ENCODE data around the gene LCE1D. TPM values are rescaled to one million over a fixed set of nuclear protein-coding genes. Genes with fewer than 3 reads are reported as not detected.

The LCE1D gene
- total RNA-seq, 1 donor from 2014 or later, result not detected

DNA sequence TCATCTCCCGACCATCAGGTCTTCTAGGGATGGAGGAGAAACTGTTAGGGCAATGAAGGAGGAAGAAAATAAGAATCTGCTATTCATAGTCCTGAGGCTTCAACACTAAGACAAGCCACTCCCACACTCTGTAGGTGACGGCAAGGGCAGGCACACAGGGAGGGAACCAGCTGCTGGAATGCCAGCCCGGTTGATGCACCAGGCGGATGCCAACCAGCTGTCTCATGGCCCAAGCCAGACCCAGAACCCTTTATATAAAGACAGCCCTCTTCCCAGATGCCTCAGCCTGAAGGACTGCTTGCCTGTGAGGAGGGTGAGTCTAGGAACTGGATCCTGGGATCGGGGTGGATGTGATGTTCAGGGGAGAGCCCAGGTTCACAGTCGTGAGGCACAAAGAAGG lies 38.8 kb upstream of the LCE1D start, which contains the start of gene KPRP:
KPRP (plus strand) TSS at position 279 of the 400 bp plus-strand sequence. CDS start 1,564 bp downstream, outside the sequence.
- ATAC-seq (ENCODE audit: low read depth) (no peak), DNase-seq (no peak)
- Mint-ChIP-seq H3K4me3 (no peak within 1 kb of the TSS), H3K27ac (no peak within 1 kb of the TSS), H3K27me3 (peaks cover 17% of the 10 kb centered on the region), H3K9me3 (peaks cover 3% of the 10 kb centered on the region), H3K36me3 (ENCODE audit: low read depth) (no peaks in the 10 kb centered on the region), H3K4me1 (no peaks in the 10 kb centered on the region)
- ChIA-PET POLR2A (no interaction called here), CTCF (no interaction called here)
- TF ChIP-seq, protein P1, sequence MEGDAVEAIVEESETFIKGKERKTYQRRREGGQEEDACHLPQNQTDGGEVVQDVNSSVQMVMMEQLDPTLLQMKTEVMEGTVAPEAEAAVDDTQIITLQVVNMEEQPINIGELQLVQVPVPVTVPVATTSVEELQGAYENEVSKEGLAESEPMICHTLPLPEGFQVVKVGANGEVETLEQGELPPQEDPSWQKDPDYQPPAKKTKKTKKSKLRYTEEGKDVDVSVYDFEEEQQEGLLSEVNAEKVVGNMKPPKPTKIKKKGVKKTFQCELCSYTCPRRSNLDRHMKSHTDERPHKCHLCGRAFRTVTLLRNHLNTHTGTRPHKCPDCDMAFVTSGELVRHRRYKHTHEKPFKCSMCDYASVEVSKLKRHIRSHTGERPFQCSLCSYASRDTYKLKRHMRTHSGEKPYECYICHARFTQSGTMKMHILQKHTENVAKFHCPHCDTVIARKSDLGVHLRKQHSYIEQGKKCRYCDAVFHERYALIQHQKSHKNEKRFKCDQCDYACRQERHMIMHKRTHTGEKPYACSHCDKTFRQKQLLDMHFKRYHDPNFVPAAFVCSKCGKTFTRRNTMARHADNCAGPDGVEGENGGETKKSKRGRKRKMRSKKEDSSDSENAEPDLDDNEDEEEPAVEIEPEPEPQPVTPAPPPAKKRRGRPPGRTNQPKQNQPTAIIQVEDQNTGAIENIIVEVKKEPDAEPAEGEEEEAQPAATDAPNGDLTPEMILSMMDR (IDR thresholded peaks at IDR 0.05), result no peak
- intact Hi-C loops (cut with micrococcal nuclease), result no loop called here

DNA sequence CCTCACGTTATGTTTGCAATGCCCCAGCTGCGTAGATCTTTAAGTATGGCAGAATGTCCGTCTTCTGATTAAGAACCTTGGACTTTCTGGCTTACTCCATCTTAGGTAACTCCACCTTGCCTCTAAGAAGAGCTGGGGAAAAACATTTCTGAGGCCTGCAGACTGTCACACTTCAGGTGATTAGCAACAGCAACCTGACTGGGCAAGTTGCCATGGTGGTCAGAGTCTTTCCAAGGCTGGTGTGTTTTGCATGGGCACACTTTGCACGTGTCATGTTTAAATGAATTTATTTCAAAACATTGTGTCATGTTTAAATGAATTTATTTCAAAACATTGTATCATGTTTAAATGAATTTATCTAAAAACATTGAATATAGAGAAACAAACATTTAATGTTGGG lies 37.9 kb upstream of the LCE1D start:
- Mint-ChIP-seq H3K4me3 (no peak overlapping the region), H3K36me3 (ENCODE audit: low read depth) (no peaks in the 10 kb centered on the region), H3K27ac (no peak overlapping the region), H3K9me3 (peaks cover 3% of the 10 kb centered on the region), H3K27me3 (peaks cover 15% of the 10 kb centered on the region), H3K4me1 (no peaks in the 10 kb centered on the region)
- DNase-seq (no peak), ATAC-seq (ENCODE audit: low read depth) (no peak)
- intact Hi-C loops (cut with micrococcal nuclease), result no loop called here
- ChIA-PET CTCF (no interaction called here), POLR2A (no interaction called here)
- TF ChIP-seq, protein P1 (IDR thresholded peaks at IDR 0.05), result no peak

DNA sequence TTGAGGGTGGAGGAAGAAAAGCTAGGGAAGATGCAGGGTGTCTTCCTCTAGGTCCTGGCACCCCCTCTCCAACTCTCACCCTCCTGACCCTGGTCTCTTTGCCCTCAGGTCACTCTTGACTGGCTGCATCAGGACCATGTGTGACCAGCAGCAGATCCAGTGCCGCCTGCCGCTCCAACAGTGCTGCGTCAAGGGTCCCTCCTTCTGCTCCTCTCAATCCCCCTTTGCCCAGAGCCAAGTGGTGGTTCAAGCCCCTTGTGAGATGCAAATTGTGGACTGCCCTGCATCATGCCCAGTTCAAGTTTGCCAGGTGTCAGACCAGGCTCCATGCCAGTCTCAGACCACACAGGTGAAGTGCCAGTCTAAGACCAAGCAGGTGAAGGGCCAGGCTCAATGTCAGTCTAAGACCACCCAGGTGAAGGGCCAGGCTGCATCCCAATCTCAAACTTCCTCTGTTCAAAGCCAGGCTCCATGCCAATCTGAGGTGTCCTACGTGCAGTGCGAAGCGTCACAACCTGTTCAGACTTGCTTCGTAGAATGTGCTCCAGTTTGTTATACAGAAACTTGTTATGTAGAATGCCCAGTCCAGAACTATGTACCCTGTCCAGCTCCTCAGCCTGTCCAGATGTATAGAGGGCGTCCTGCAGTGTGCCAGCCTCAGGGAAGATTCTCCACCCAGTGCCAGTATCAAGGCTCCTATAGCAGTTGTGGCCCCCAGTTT lies 36.9 kb upstream of the LCE1D start:
- no peaks in the 10 kb centered on the region for H3K36me3 Mint-ChIP-seq (ENCODE audit: low read depth)
- H3K4me3 Mint-ChIP-seq, result no peak overlapping the region
- peaks cover 1% of the 10 kb centered on the region for H3K9me3 Mint-ChIP-seq

DNA sequence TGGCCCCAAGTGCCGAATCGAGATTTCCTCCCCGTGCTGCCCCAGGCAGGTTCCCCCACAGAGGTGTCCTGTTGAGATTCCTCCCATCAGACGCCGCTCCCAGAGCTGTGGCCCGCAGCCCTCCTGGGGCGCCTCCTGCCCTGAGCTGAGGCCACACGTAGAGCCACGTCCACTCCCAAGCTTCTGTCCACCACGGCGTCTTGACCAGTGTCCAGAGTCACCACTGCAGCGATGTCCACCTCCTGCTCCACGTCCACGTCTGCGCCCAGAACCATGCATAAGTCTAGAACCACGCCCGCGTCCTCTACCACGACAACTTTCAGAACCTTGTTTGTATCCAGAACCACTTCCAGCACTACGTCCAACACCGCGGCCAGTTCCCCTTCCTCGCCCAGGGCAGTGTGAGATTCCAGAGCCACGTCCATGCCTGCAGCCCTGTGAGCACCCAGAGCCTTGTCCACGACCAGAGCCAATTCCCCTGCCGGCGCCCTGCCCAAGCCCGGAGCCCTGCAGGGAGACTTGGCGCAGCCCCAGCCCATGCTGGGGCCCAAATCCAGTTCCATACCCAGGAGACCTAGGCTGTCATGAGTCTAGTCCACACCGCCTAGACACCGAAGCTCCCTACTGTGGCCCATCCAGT lies 35.9 kb upstream of the LCE1D start:
- CTCF ChIA-PET, result no interaction called here
- intact Hi-C loops (cut with micrococcal nuclease), result no loop called here
- Mint-ChIP-seq H3K4me1 (no peaks in the 10 kb centered on the region), H3K4me3 (no peak overlapping the region), H3K27me3 (peaks cover 6% of the 10 kb centered on the region), H3K36me3 (ENCODE audit: low read depth) (no peaks in the 10 kb centered on the region), H3K27ac (no peak overlapping the region), H3K9me3 (no peaks in the 10 kb centered on the region)
- POLR2A ChIA-PET, result no interaction called here
- ATAC-seq (ENCODE audit: low read depth) (no peak), DNase-seq (no peak)
- TF ChIP-seq, protein P1 (IDR thresholded peaks at IDR 0.05), result no peak

More for the DNA sequence above, 36.9 kb upstream of the LCE1D start:
- DNase-seq (no peak), ATAC-seq (ENCODE audit: low read depth) (no peak)
- H3K4me1 Mint-ChIP-seq, result no peaks in the 10 kb centered on the region
- intact Hi-C loops (cut with micrococcal nuclease), result no loop called here
- ChIA-PET POLR2A (no interaction called here), CTCF (no interaction called here)
- TF ChIP-seq, protein P1 (IDR thresholded peaks at IDR 0.05), result no peak
- no peak overlapping the region for H3K27ac Mint-ChIP-seq
- peaks cover 12% of the 10 kb centered on the region for H3K27me3 Mint-ChIP-seq

DNA sequence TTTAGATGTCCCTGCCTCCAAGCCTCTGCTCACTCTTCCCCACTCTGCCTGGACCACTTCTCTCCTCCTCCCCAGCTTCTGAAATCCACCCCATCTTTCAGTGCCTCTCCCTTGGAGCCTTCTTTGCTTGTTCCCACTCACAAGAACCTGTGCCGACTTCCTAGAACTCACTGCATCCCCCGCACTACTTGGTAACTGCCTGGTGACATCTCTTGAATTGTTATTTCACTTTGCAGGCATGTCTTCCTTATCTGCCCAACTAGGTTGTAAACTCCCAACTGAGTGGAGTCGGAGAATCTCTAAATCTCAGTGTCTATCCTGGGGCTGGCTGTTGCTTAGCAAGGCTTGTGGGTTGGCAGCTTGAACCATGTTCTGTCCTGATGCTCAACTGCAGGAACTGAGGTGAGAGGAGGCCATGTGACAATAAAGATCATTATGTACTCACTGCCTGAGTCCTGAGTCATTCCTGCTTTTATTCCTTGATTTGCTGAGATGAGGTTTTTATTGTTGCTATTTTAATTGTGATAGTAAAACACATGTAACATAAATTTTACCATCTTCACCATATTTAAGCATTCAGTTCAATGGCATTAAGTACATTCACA lies 34.8 kb upstream of the LCE1D start:
- TF ChIP-seq, protein P1 (IDR thresholded peaks at IDR 0.05), result no peak
- POLR2A ChIA-PET, result no interaction called here
- peaks cover 3% of the 10 kb centered on the region for H3K27me3 Mint-ChIP-seq

More for the DNA sequence above, 34.8 kb upstream of the LCE1D start:
- H3K27ac Mint-ChIP-seq, result no peak overlapping the region
- no peaks in the 10 kb centered on the region for H3K36me3 Mint-ChIP-seq (ENCODE audit: low read depth)
- CTCF ChIA-PET, result no interaction called here
- intact Hi-C loops (cut with micrococcal nuclease), result no loop called here
- H3K4me1 Mint-ChIP-seq, result no peaks in the 10 kb centered on the region
- DNase-seq, result no peak
- no peaks in the 10 kb centered on the region for H3K9me3 Mint-ChIP-seq
- H3K4me3 Mint-ChIP-seq, result no peak overlapping the region
- ATAC-seq (ENCODE audit: low read depth), result no peak
